ENCODE results near the gene GNAO1.

DNA sequence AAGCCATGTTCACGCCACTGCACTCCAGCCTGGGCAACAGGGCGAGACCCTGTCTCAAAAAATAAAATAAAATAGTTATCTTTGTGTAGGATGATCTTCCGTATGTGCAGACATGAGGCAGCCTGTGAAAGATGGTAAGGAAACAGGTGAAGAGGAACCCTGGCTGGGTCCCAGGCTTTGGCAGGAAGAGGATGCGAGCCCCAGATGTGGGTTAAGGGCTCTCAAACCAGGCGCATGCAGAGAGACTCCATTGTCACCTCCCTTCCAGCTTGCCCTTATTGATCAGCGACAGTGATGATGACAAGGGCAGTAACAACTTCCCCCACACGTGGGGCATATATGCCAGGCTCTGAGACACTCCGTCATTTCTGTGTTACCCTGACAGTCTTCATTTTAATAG is 106.8 kb downstream of the GNAO1 start:
- TF ChIP-seq, protein P1, sequence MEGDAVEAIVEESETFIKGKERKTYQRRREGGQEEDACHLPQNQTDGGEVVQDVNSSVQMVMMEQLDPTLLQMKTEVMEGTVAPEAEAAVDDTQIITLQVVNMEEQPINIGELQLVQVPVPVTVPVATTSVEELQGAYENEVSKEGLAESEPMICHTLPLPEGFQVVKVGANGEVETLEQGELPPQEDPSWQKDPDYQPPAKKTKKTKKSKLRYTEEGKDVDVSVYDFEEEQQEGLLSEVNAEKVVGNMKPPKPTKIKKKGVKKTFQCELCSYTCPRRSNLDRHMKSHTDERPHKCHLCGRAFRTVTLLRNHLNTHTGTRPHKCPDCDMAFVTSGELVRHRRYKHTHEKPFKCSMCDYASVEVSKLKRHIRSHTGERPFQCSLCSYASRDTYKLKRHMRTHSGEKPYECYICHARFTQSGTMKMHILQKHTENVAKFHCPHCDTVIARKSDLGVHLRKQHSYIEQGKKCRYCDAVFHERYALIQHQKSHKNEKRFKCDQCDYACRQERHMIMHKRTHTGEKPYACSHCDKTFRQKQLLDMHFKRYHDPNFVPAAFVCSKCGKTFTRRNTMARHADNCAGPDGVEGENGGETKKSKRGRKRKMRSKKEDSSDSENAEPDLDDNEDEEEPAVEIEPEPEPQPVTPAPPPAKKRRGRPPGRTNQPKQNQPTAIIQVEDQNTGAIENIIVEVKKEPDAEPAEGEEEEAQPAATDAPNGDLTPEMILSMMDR (IDR thresholded peaks at IDR 0.05) = no peak
- TF ChIP-seq POLR2A (IDR thresholded peaks at IDR 0.05) = no peak

All from esophagus squamous epithelium (tissue), 4 donors.